Keratinocyte (primary cell): ENCODE measurements around the gene TRABD2B. TPM values are rescaled to one million over a fixed set of nuclear protein-coding genes. Genes with fewer than 3 reads are reported as not detected.

Experiments
- DNase-seq: peaks from one replicate; pipeline ENCODE4 v3.0.0-alpha.2; 2011; ENCODE audit warnings: low read depth, missing footprints, low spot score
- FAIRE-seq: peaks from 2 replicates; lab custom pipeline; 2011; peaks lifted over from hg19 to GRCh38; lab: Jason Lieb, UNC
- H2AFZ ChIP-seq: 2 replicates; pipeline ENCODE4 v1.6.0; 2012; ENCODE audit warnings: low read length, control low read depth, inconsistent platforms; ENCODE audit not compliant: control insufficient read depth
- H3K27ac ChIP-seq: 2 replicates; pipeline ENCODE4 v1.5.1; 2011; ENCODE audit warnings: low read length; ENCODE audit not compliant: control insufficient read depth, insufficient read depth
- H3K27me3 ChIP-seq: 3 replicates; pipeline ENCODE4 v1.6.0; 2011; ENCODE audit warnings: low read length; ENCODE audit not compliant: control insufficient read depth, insufficient read depth; ENCODE audit errors: extremely low read depth
- H3K36me3 ChIP-seq, 2 experiments: 2 replicates in 1 of 2; 3 replicates in 1 of 2; pipeline ENCODE4 v1.5.1; 2011; ENCODE audit warnings: low read length in 2 of 2, mild to moderate bottlenecking in 1 of 2; ENCODE audit not compliant: control insufficient read depth in 2 of 2, insufficient read depth in 2 of 2; ENCODE audit errors: extremely low read depth in 1 of 2
- H3K4me1 ChIP-seq: 3 replicates; pipeline ENCODE4 v1.5.1; 2011; ENCODE audit warnings: low read length; ENCODE audit not compliant: control insufficient read depth, insufficient read depth; ENCODE audit errors: extremely low read depth
- H3K4me2 ChIP-seq: 3 replicates; pipeline ENCODE4 v1.6.0; 2011; ENCODE audit warnings: low read depth, low read length; ENCODE audit not compliant: control insufficient read depth, insufficient read depth; ENCODE audit errors: extremely low read depth
- H3K4me3 ChIP-seq, 3 experiments: fragments of 200-600 bp in 1 of 3; sonication (generic) in 1 of 3; 2 replicates in 2 of 3; 3 replicates in 1 of 3; pipeline ENCODE4 v1.5.1; 2011 to 2016; ENCODE audit warnings: low read length in 3 of 3, mild to moderate bottlenecking in 3 of 3, control low read depth in 2 of 3, inconsistent platforms in 1 of 3, low read depth in 1 of 3, mixed read lengths in 1 of 3, mixed run types in 1 of 3, moderate library complexity in 1 of 3; ENCODE audit not compliant: control insufficient read depth in 2 of 3, insufficient read depth in 2 of 3; ENCODE audit errors: extremely low read depth in 1 of 3
- H3K79me2 ChIP-seq: 2 replicates; pipeline ENCODE4 v1.6.0; 2012; ENCODE audit warnings: low read length; ENCODE audit not compliant: control insufficient read depth, insufficient read depth
- H3K9ac ChIP-seq: 3 replicates; pipeline ENCODE4 v1.6.0; 2011; ENCODE audit warnings: low read length; ENCODE audit not compliant: control insufficient read depth, insufficient read depth; ENCODE audit errors: extremely low read depth
- H3K9me1 ChIP-seq: 3 replicates; pipeline ENCODE4 v1.6.0; 2011; ENCODE audit warnings: low read length; ENCODE audit not compliant: control insufficient read depth, insufficient read depth; ENCODE audit errors: extremely low read depth
- H3K9me3 ChIP-seq: 2 replicates; pipeline ENCODE4 v1.5.1; 2012; ENCODE audit warnings: low read depth, low read length; ENCODE audit not compliant: control insufficient read depth
- H4K20me1 ChIP-seq: 3 replicates; pipeline ENCODE4 v1.6.0; 2011; ENCODE audit warnings: low read length; ENCODE audit not compliant: control insufficient read depth, insufficient read depth; ENCODE audit errors: extremely low read depth
- EZH2 ChIP-seq: IDR thresholded peaks from one replicate; pipeline ENCODE4 v1.6.1; 2012; ENCODE audit warnings: inconsistent platforms, mild to moderate bottlenecking, low read length, moderate library complexity
- dilution Hi-C: fragments of 300-500 bp; cut with MboI; formaldehyde crosslinking; loops from one replicate; pipeline ENCODE4 v1.7.0; 2020; ENCODE audit warnings: low sequenced_read_pairs; ENCODE audit not compliant: extremely low pct_ligation_motif_present
- polyA plus RNA-seq, 5 experiments: library from polyadenylated mRNA; depleted of rRNA in 3 of 5; stranded (reverse) in 3 of 5; stranded (forward) in 1 of 5; unstranded in 1 of 5; fragments of >200 nt; gene quantifications; 1 replicate in 1 of 5; 2 replicates in 3 of 5; 3 replicates in 1 of 5; pipeline versions ENCODE4 v1.2.1 to v1.2.3, GENCODE V29; 2011 to 2012; ENCODE audit warnings: missing spikeins in 2 of 5, low read depth in 1 of 5, low replicate concordance in 1 of 5
- TF ChIP-seq, protein P1 (sequence below), 3 experiments: IDR thresholded peaks in 1 of 3; conservative IDR thresholded peaks in 1 of 3; optimal IDR thresholded peaks in 1 of 3; 2 replicates in 2 of 3; 3 replicates in 1 of 3; pipeline versions ENCODE3 to v1.5.1; 2011; ENCODE audit warnings: low read length in 3 of 3, mild to moderate bottlenecking in 3 of 3, moderate library complexity in 2 of 3, control low read depth in 1 of 3, inconsistent platforms in 1 of 3; ENCODE audit not compliant: insufficient read depth in 2 of 3; ENCODE audit errors: extremely low read depth in 1 of 3

The TRABD2B gene
- polyA plus RNA-seq, 1 donor (not counting 4 experiments of a cell fraction or from before 2014, with no cell fraction given): 0.13 TPM

DNA sequence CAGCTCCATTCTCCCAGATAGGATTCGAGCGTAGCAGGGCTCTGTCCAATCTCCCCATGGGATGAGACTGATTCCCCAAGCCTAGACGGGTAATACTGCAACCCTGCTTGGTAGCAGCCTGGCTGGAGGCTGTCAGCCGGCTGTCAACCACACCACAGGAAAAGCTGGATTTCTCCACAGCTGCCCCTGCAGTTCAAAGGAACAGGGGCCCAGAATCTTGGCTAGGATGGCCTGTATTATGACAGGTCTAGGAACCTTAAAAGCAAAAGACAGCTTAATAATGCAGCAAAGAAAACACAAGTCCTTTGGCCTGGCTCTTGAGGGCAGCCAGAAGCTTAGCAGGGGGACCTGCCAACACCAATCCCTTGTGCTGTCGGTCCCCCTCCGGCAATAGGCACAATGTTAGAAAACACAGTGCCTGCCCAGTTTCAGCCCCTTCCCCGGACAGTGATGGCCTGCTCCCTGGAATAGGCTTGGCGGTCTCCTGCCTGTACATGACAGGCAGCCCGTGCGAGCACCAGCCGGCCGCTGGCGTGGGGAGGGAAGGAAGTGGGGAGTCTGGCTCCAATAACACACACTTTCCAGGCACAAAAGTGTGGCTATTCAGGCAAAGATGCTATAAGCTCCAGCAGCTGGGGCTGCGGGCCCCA lies 90.5 kb downstream of the TRABD2B start:
- peaks cover 15% of the 10 kb centered on the region for H3K4me1 ChIP-seq
- no peak overlapping the region for H3K4me2 ChIP-seq
- H3K27me3 ChIP-seq: no peaks in the 10 kb centered on the region
- no peaks in the 10 kb centered on the region for H3K9me1 ChIP-seq
- H3K9me3 ChIP-seq: no peaks in the 10 kb centered on the region
- H3K9ac ChIP-seq: no peak overlapping the region
- no peaks in the 10 kb centered on the region for H3K36me3 ChIP-seq
- H3K27ac ChIP-seq: no peak overlapping the region
- no peak overlapping the region for H2AFZ ChIP-seq
- no peak for FAIRE-seq
- no peak for DNase-seq
- dilution Hi-C loops: no loop called here
- H3K79me2 ChIP-seq: no peaks in the 10 kb centered on the region
- no peak overlapping the region for H3K4me3 ChIP-seq
- no peaks in the 10 kb centered on the region for H4K20me1 ChIP-seq
- TF ChIP-seq, protein P1, sequence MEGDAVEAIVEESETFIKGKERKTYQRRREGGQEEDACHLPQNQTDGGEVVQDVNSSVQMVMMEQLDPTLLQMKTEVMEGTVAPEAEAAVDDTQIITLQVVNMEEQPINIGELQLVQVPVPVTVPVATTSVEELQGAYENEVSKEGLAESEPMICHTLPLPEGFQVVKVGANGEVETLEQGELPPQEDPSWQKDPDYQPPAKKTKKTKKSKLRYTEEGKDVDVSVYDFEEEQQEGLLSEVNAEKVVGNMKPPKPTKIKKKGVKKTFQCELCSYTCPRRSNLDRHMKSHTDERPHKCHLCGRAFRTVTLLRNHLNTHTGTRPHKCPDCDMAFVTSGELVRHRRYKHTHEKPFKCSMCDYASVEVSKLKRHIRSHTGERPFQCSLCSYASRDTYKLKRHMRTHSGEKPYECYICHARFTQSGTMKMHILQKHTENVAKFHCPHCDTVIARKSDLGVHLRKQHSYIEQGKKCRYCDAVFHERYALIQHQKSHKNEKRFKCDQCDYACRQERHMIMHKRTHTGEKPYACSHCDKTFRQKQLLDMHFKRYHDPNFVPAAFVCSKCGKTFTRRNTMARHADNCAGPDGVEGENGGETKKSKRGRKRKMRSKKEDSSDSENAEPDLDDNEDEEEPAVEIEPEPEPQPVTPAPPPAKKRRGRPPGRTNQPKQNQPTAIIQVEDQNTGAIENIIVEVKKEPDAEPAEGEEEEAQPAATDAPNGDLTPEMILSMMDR (optimal IDR thresholded peaks at IDR 0.05 in 1 of 3, IDR thresholded peaks at IDR 0.05 in 1 of 3, conservative IDR thresholded peaks at IDR 0.05 in 1 of 3; ENCODE audit: extremely low read depth in 1 of 3, insufficient read depth in 2 of 3, low read length in 3 of 3): no peak
- no peak for TF ChIP-seq EZH2

DNA sequence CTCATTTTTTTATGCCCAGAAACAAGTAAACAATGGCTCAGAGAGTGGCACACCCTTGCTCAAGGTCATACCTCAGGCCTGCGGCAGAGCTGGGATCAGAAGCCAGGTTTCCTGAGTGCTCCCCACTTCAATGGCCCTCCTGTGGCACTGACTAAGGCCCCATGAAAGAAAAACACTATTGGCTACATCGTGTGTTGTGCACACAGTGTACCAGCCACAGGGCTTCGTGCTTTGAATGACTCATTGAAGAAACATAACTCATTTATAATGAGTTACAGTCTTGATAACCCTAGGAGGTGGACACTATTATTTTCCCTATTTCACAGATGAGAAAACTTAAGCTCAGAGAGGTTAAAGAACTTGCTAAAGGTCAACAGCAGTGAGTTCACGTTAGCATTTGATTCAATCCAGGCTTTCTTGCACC lies 91.2 kb downstream of the TRABD2B start:
- H3K36me3 ChIP-seq: no peaks in the 10 kb centered on the region
- no peak overlapping the region for H3K4me3 ChIP-seq
- H3K27ac ChIP-seq: no peak overlapping the region
- H3K9me3 ChIP-seq: no peaks in the 10 kb centered on the region
- H3K27me3 ChIP-seq: no peaks in the 10 kb centered on the region
- DNase-seq (no peak), FAIRE-seq (peak; percentile 84)
- H4K20me1 ChIP-seq: no peaks in the 10 kb centered on the region
- no peak overlapping the region for H3K4me2 ChIP-seq
- dilution Hi-C loops: no loop called here
- H3K9ac ChIP-seq: no peak overlapping the region
- TF ChIP-seq, protein P1 (optimal IDR thresholded peaks at IDR 0.05 in 1 of 3, IDR thresholded peaks at IDR 0.05 in 1 of 3, conservative IDR thresholded peaks at IDR 0.05 in 1 of 3; ENCODE audit: extremely low read depth in 1 of 3, insufficient read depth in 2 of 3, low read length in 3 of 3): no peak
- no peak for TF ChIP-seq EZH2
- no peak overlapping the region for H2AFZ ChIP-seq
- H3K9me1 ChIP-seq: no peaks in the 10 kb centered on the region
- peaks cover 15% of the 10 kb centered on the region for H3K4me1 ChIP-seq
- H3K79me2 ChIP-seq: no peaks in the 10 kb centered on the region
